CD4-positive, alpha-beta T cell treated with Interleukin-10 for 1 hour (primary cell): ENCODE results near the gene DISC1.
A peak's percentile ranks its signal among the peaks of the same experiment; 100 is the strongest.

Experiments
- DNase-seq: peaks from one replicate; pipeline ENCODE4 v3.0.0-alpha.2; 2020

The DISC1 gene

DNA sequence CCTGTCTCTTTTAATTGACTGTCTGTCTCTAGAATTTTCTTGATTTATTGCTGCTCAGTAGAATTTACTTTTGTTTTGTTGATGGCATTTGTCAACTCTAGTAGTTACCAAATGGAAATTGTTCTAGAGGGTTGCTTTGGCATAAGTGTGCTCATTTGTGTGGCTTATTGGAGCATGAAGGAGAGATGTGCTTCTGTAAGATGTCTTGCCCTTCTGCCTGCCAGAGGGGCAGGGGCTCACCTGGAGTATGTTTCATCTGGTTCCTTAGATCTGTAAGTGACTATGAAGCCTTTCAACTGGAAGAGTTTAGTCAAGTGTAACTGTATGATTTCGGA is 345.5 kb downstream of the DISC1 start:
- no peak for DNase-seq

DNA sequence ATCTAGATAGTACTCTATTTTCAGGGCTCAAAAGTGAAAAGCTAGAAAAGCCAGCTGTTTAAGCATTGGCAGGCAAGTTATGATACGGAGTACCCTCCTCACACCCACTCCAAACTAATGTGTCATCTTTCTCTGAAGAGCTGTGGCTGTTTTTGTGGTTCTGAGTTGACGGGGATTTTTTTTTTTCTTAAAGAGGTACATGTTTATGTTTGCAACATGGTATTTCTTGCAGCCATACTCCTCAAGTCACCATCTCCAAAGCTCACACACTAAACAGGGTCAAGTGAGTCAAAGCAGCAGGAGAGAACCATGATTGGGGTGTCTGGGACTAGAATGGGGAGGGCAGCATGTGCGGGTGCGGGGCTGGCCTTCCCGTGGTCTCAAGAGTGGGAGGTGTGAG is 347.2 kb downstream of the DISC1 start:
- peak; percentile 4 for DNase-seq

- DNase-seq, result no peak
Measured at GRCh38 chr1:231976231-231976630, 349.6 kb downstream of the DISC1 start.

DNA sequence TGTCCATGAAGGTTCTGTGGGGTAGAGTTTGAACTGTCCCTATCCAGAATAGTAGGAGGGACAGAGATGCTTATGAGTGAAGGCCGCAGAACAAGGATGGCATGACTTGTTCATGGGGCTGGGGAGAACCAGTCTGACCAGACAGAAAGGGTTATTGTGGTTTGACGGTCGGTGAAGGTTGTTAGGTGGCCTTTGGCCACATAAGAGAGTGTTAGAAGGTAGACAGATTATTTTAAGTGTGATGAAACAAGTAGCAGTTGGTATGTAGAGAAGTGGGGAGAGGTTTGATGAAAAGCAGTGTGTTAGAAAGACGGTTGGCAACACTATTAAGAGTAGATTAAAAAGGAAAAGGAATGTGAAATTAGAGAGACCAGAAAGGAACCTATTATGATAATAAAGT is 355.1 kb downstream of the DISC1 start:
- DNase-seq, result no peak

- DNase-seq, result no peak
Measured at GRCh38 chr1:231982871-231983587, 356.4 kb downstream of the DISC1 start.

DNA sequence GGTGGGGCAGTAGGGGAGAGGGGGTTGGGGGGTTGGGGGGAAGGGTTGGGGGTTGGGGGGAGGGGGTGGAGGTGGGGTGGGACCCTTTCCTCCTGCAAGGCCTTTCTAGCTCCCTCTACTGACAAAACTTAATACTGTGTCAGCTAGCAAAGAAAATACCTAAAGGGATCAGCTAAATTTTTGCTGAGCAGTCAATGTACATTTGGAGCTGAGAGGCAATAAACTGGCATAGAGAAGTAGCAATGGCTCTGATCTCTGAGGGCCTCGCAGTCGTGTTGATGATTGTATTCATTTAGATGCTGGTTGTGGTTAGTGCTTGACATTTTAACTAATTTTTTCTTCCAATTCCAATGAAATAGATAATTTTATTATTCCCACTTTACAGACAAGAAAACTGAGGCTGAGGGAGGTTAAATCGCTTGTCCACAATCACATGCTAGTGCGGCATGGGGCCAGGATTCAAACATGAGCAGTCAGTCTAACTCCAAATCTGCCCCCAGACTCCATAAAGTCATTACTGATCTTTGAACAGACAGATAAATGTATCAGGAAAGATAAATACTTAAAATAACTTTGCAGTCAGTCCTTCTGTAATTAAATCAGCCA is 357.1 kb downstream of the DISC1 start:
- DNase-seq, result no peak

GRCh38 chr1:231985296-231986023 is 358.9 kb downstream of the DISC1 start:
- no peak for DNase-seq

GRCh38 chr1:231986631-231987336 is 360.2 kb downstream of the DISC1 start:
- DNase-seq, result no peak

GRCh38 chr1:231990388-231990787 is 363.8 kb downstream of the DISC1 start:
- no peak for DNase-seq

DNA sequence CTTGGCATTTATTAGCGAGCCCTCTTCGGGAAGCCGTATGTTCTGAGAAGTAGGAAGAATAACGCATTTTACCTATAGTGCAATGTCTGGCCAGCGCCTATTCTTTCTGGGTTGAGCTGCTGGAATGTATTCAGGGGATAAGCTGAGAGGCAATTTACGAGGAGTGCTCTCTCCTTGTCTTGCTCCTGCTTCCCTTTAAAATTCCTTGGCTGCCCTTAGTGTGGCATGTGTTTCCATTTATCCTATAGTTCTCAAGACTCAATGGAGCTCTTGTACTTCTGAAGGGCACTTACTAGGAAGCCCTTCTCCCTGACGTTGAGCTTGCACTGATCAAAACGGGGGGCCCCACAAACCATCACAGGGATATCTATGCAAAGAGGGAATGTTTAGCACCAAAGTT is 364.6 kb downstream of the DISC1 start:
- no peak for DNase-seq

- no peak for DNase-seq
Measured at GRCh38 chr1:231993968-231994455, 367.4 kb downstream of the DISC1 start.

GRCh38 chr1:231998791-231999190 is 372.2 kb downstream of the DISC1 start:
- DNase-seq, result no peak

DNA sequence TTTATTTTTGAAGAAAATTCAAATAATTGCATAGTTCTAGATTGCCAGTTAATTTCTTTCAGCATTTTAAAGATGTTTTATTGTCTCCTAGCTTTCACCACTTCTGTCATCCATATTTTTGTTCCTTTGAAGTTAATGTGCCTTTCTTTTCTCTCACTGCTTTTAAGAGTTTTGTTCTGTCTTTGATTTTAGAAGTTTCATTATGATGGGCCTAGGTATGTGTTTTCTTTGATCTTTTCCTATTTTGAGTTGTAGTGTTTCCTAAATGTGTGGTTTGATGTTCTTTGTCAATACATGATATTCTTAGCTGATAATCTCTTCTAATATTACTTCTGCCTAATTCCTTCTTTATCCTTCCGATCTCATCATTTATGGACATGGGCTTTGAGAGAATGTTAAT is 378.7 kb downstream of the DISC1 start:
- DNase-seq, result no peak

DNA sequence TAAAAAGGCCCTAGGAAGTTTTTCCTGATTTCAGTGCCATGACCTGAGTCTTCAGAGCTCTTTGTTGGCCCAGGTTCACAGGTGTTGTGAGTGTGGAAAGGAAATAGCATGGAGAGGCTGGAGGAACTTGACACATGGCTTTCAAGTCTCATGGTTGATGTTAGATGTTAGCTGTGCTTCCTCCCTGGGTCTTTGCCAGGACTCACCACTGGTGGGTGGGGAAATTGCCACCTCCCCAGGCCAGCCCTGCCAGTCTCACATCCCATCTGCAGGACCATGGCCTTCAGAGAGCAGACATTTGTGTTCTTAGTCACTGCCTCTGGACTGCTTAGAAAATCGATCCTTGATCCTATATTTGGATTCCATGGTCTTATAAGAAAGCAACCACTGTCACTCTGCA is 383.2 kb downstream of the DISC1 start:
- no peak for DNase-seq

- DNase-seq, result no peak
Measured at GRCh38 chr1:232011961-232012360, 385.4 kb downstream of the DISC1 start.

- DNase-seq, result no peak
Measured at GRCh38 chr1:232012773-232013386, 386.3 kb downstream of the DISC1 start.

GRCh38 chr1:232014941-232015340 is 388.4 kb downstream of the DISC1 start:
- no peak for DNase-seq

- DNase-seq, result no peak
Measured at GRCh38 chr1:232016616-232017015, 390.0 kb downstream of the DISC1 start.

GRCh38 chr1:232017057-232017456 is 390.5 kb downstream of the DISC1 start:
- DNase-seq, result no peak

GRCh38 chr1:232017759-232018158 is 391.2 kb downstream of the DISC1 start:
- no peak for DNase-seq

GRCh38 chr1:232018231-232019025 is 391.8 kb downstream of the DISC1 start:
- no peak for DNase-seq

DNA sequence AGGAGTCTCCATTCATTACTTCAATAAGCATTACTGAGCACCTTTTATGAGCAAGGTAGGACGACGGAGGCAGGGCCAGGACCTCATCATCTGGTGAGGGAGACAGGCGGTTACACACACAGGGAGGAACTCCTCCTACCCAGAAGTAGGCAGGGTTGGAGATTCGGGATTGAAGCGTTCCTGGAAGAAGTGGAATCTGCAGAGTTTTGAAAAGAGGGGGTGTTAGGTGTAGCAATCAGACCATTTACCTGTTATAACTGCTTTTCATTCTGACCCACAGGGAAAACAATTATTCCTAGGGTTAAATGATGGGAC is 392.4 kb downstream of the DISC1 start:
- DNase-seq, result no peak
